Measurements from ENCODE around the gene TACO1. TPM values are rescaled to one million over a fixed set of nuclear protein-coding genes. Genes with fewer than 3 reads are reported as not detected.
A peak's percentile ranks its signal among the peaks of the same experiment; 100 is the strongest.

The TACO1 gene
- total and polyA plus RNA-seq, 9 of the 15 experiments (the other 6 are each of a cell fraction or from before 2014, with no cell fraction given), result 10.3 to 41.6 (median 30.9) TPM

GRCh38 chr17:63634163-63634562, 33.5 kb downstream of the TACO1 start (continued):
- no peak for TF ChIP-seq THRB (CRISPR knock-in tag; conservative IDR thresholded peaks at IDR 0.05)
- no peak for TF ChIP-seq ZNF431 (CRISPR knock-in tag; IDR thresholded peaks at IDR 0.05)
- TF ChIP-seq ZNF274 (IDR thresholded peaks at IDR 0.05; ENCODE audit: borderline replicate concordance, low read depth, low read length), result no peak
- 0 out of 2 replicates have a peak, but pooled peaks have one; percentile 13 for TF ChIP-seq SOX6 (IDR thresholded peaks at IDR 0.05)
- TF ChIP-seq SMARCB1 (IDR thresholded peaks at IDR 0.05; ENCODE audit: insufficient read length, low read depth), result no peak
- no peak for TF ChIP-seq CHCHD3 (CRISPR knock-in tag; IDR thresholded peaks at IDR 0.05)
- no peak for TF ChIP-seq DDX20 (tag; IDR thresholded peaks at IDR 0.05; ENCODE audit: low read depth)
- TF ChIP-seq ZNF764 (CRISPR knock-in tag; IDR thresholded peaks at IDR 0.05; ENCODE audit: low read depth), result no peak
- 0 out of 2 replicates have a peak, but pooled peaks have one; percentile 6 for TF ChIP-seq SMARCA4 (IDR thresholded peaks at IDR 0.05)
- TF ChIP-seq ZNF695 (CRISPR knock-in tag; IDR thresholded peaks at IDR 0.05), result no peak
- no peak for TF ChIP-seq MTA3 (IDR thresholded peaks at IDR 0.05; ENCODE audit: borderline replicate concordance)
- no peak for TF ChIP-seq ARID4B (CRISPR knock-in tag; IDR thresholded peaks at IDR 0.05)
- no peak for TF ChIP-seq SP2 (IDR thresholded peaks at IDR 0.05; ENCODE audit: extremely low read depth, low read depth, low read length, poor library complexity, severe bottlenecking)
- TF ChIP-seq SNRNP70 (optimal IDR thresholded peaks at IDR 0.05; ENCODE audit: low read depth, low read length), result no peak
- no peak for TF ChIP-seq RFX1 (IDR thresholded peaks at IDR 0.05)
- TF ChIP-seq FOXK1 (CRISPR knock-in tag; IDR thresholded peaks at IDR 0.05; ENCODE audit: borderline replicate concordance), result 0 out of 2 replicates have a peak, but pooled peaks have one; percentile 51
- no peak for TF ChIP-seq ZSCAN32 (CRISPR knock-in tag; IDR thresholded peaks at IDR 0.05)
- TF ChIP-seq ZNF12 (CRISPR knock-in tag; IDR thresholded peaks at IDR 0.05), result no peak
- TF ChIP-seq PHTF2 (CRISPR knock-in tag; IDR thresholded peaks at IDR 0.05), result no peak
- TF ChIP-seq TBP (optimal IDR thresholded peaks at IDR 0.05; ENCODE audit: low read depth, low read length), result peak; percentile 17
- no peak for TF ChIP-seq HINFP (tag; conservative IDR thresholded peaks at IDR 0.05; ENCODE audit: low read depth)
- TF ChIP-seq TEAD4 (IDR thresholded peaks at IDR 0.05; ENCODE audit: low read length), result no peak
- no peak for TF ChIP-seq TEAD4 (CRISPR knock-in tag; IDR thresholded peaks at IDR 0.05; ENCODE audit: borderline replicate concordance)
- TF ChIP-seq NUFIP1 (IDR thresholded peaks at IDR 0.05; ENCODE audit: partially characterized antibody), result no peak
- 0 out of 2 replicates have a peak, but pooled peaks have one; percentile 19 for TF ChIP-seq HDAC2 (IDR thresholded peaks at IDR 0.05)

Measured in K562 (cell line).